GM23248 (cell line): ENCODE data around the gene IPP. TPM values are rescaled to one million over a fixed set of nuclear protein-coding genes. Genes with fewer than 3 reads are reported as not detected.

Experiments
- DNase-seq: peaks from one replicate; pipeline ENCODE4 v3.0.0-alpha.2; 2015
- H2AFZ ChIP-seq: fragments of 200-600 bp; sonication (generic); 2 replicates; pipeline ENCODE4 v1.6.1; 2016; ENCODE audit warnings: antibody characterized with exemption
- H3F3A ChIP-seq: fragments of 200-600 bp; sonication (generic); 2 replicates; pipeline ENCODE4 v1.6.1; 2016; ENCODE audit warnings: mild to moderate bottlenecking, antibody characterized with exemption, mixed run types; ENCODE audit not compliant: insufficient read depth
- H3K27ac ChIP-seq: fragments of 200-600 bp; sonication (generic); 2 replicates; pipeline ENCODE4 v1.5.1; 2016; ENCODE audit warnings: mild to moderate bottlenecking
- H3K27me3 ChIP-seq: fragments of 200-600 bp; sonication (generic); replicated peaks from 2 replicates; pipeline ENCODE4 v1.6.1; 2016; ENCODE audit warnings: mild to moderate bottlenecking; ENCODE audit not compliant: insufficient read depth
- H3K36me3 ChIP-seq: fragments of 200-600 bp; sonication (generic); 2 replicates; pipeline ENCODE4 v1.6.1; 2016; ENCODE audit warnings: low read depth, mild to moderate bottlenecking
- H3K4me1 ChIP-seq: fragments of 200-600 bp; sonication (generic); 2 replicates; pipeline ENCODE4 v1.6.1; 2016; ENCODE audit warnings: mild to moderate bottlenecking; ENCODE audit not compliant: insufficient read depth
- H3K4me2 ChIP-seq: fragments of 200-600 bp; sonication (generic); one replicate; pipeline ENCODE4 v1.6.1; 2016; ENCODE audit warnings: mild to moderate bottlenecking; ENCODE audit not compliant: unreplicated experiment
- H3K4me3 ChIP-seq: fragments of 200-600 bp; sonication (generic); 2 replicates; pipeline ENCODE4 v1.5.1; 2016; ENCODE audit warnings: mild to moderate bottlenecking
- H3K79me2 ChIP-seq: fragments of 200-600 bp; sonication (generic); 2 replicates; pipeline ENCODE4 v1.6.1; 2016; ENCODE audit warnings: mild to moderate bottlenecking; ENCODE audit not compliant: insufficient read depth
- H3K9ac ChIP-seq: fragments of 200-600 bp; sonication (generic); 2 replicates; pipeline ENCODE4 v1.6.1; 2016; ENCODE audit warnings: mild to moderate bottlenecking
- H3K9me2 ChIP-seq: fragments of 200-600 bp; sonication (generic); 2 replicates; pipeline ENCODE4 v1.6.1; 2016; ENCODE audit warnings: mixed run types, mild to moderate bottlenecking, moderate library complexity; ENCODE audit not compliant: insufficient read depth
- H3K9me3 ChIP-seq: fragments of 200-600 bp; sonication (generic); one replicate; pipeline ENCODE4 v1.6.1; 2017; ENCODE audit warnings: low read depth
- H4K20me1 ChIP-seq: fragments of 200-600 bp; sonication (generic); 2 replicates; pipeline ENCODE4 v1.6.0; 2016; ENCODE audit not compliant: insufficient read depth
- EZH2 ChIP-seq: fragments of 200-600 bp; sonication (generic); IDR thresholded peaks from 2 replicates; pipeline ENCODE4 v1.6.1; 2018; ENCODE audit warnings: antibody characterized with exemption, mild to moderate bottlenecking; ENCODE audit not compliant: insufficient read depth, poor library complexity, severe bottlenecking
- EZH2phosphoT487 ChIP-seq: fragments of 200-600 bp; sonication (generic); IDR thresholded peaks from 2 replicates; pipeline ENCODE4 v1.6.1; 2018; ENCODE audit warnings: antibody characterized with exemption, moderate library complexity, mild to moderate bottlenecking, low read depth; ENCODE audit not compliant: insufficient read depth
- WGBS, 2 experiments: methylation state at CpG; one replicate each; pipeline ENCODE4 v1.1.6; 2015 to 2017; ENCODE audit warnings: low lambda C conversion rate in 2 of 2, low coverage in 1 of 2; ENCODE audit errors: missing lambda C conversion rate in 2 of 2; 5-methylcytosine and 5-hydroxymethylcytosine counted together
- in situ Hi-C: fragments of 300-500 bp; cut with MboI; formaldehyde crosslinking; loops from 2 replicates; pipeline ENCODE4 v1.15.0; 2020
- polyA plus RNA-seq: library from polyadenylated mRNA; unstranded; fragments of >200 nt; fragmentation: Nextera tagmentation; extraction: Ambion mirVana; gene quantifications from 2 replicates; pipeline ENCODE4 v1.2.1, GENCODE V29; 2016
- total RNA-seq: library from RNA; depleted of rRNA; stranded (reverse); fragments of >200 nt; shearing (Covaris generic); gene quantifications from 2 replicates; pipeline ENCODE4 v1.2.3, GENCODE V29; 2014

The IPP gene
- total and polyA plus RNA-seq, 2 experiments from 2014 or later = 17.0 to 19.3 TPM

GRCh38 chr1:45772971-45773370, 22.5 kb upstream of the IPP start:
- H3K79me2 ChIP-seq = no peaks in the 10 kb centered on the region
- no peak overlapping the region for H3K4me3 ChIP-seq
- no peaks in the 10 kb centered on the region for H3K9me2 ChIP-seq
- 41 to 47% methylated on average over 2 to 3 of the region's 3 CpGs for WGBS, 2 experiments
- no peak overlapping the region for H3K9ac ChIP-seq
- DNase-seq = no peak
- TF ChIP-seq EZH2 = no peak
- TF ChIP-seq EZH2phosphoT487 = no peak
- H3K27ac ChIP-seq = no peak overlapping the region
- no peaks in the 10 kb centered on the region for H3F3A ChIP-seq
- in situ Hi-C loops = no loop called here
- H3K4me2 ChIP-seq = no peak overlapping the region
- H2AFZ ChIP-seq = no peak overlapping the region
- no peaks in the 10 kb centered on the region for H3K27me3 ChIP-seq
- no peaks in the 10 kb centered on the region for H3K36me3 ChIP-seq
- no peaks in the 10 kb centered on the region for H3K9me3 ChIP-seq
- no peaks in the 10 kb centered on the region for H4K20me1 ChIP-seq
- H3K4me1 ChIP-seq = peaks cover 10% of the 10 kb centered on the region

- H3K27ac ChIP-seq = peak overlapping the region; percentile 42
- no peaks in the 10 kb centered on the region for H3K9me2 ChIP-seq
- no peaks in the 10 kb centered on the region for H3K27me3 ChIP-seq
- no peaks in the 10 kb centered on the region for H3F3A ChIP-seq
- H3K9ac ChIP-seq = 0 out of 2 replicates have a peak overlapping the region, but pooled peaks have one; percentile 11
- WGBS, 2 experiments = 47 to 49% methylated on average over 4 of the region's 4 CpGs
- H2AFZ ChIP-seq = peak overlapping the region; percentile 42
- no peak overlapping the region for H3K4me3 ChIP-seq
- H3K4me1 ChIP-seq = peaks cover 17% of the 10 kb centered on the region
- H3K4me2 ChIP-seq = peak overlapping the region; percentile 16
- H3K36me3 ChIP-seq = no peaks in the 10 kb centered on the region
- H4K20me1 ChIP-seq = no peaks in the 10 kb centered on the region
- no peaks in the 10 kb centered on the region for H3K79me2 ChIP-seq
- in situ Hi-C loops = no loop called here
- no peak for TF ChIP-seq EZH2
- no peak for TF ChIP-seq EZH2phosphoT487
- no peaks in the 10 kb centered on the region for H3K9me3 ChIP-seq
- peak; percentile 70 for DNase-seq
Measured at GRCh38 chr1:45769261-45769932, 18.9 kb upstream of the IPP start.

GRCh38 chr1:45767035-45767434, 16.6 kb upstream of the IPP start:
- H2AFZ ChIP-seq = peak overlapping the region; percentile 73

GRCh38 chr1:45765999-45766792, 15.7 kb upstream of the IPP start:
- Histone ChIP-seq H4K20me1 (no peaks in the 10 kb centered on the region), H3K9ac (no peak overlapping the region), H3K4me2 (no peak overlapping the region), H3K4me1 (peaks cover 17% of the 10 kb centered on the region), H3K27me3 (no peaks in the 10 kb centered on the region), H3K79me2 (no peaks in the 10 kb centered on the region), H3F3A (no peaks in the 10 kb centered on the region), H3K27ac (no peak overlapping the region), H3K9me3 (no peaks in the 10 kb centered on the region), H3K9me2 (no peaks in the 10 kb centered on the region), H3K4me3 (no peak overlapping the region), H3K36me3 (no peaks in the 10 kb centered on the region), H2AFZ (no peak overlapping the region; the same call in 1 of the 2 replicates)
- WGBS, 2 experiments = 66 to 68% methylated on average over 13 of the region's 13 CpGs
- DNase-seq = no peak
- no peak for TF ChIP-seq EZH2phosphoT487
- TF ChIP-seq EZH2 = no peak
- in situ Hi-C loops = no loop called here

More at GRCh38 chr1:45767035-45767434, 16.6 kb upstream of the IPP start:
- in situ Hi-C loops = no loop called here
- DNase-seq = peak; percentile 60
- Histone ChIP-seq H3F3A (no peaks in the 10 kb centered on the region), H3K4me3 (no peak overlapping the region), H3K9me2 (no peaks in the 10 kb centered on the region), H3K27ac (no peak overlapping the region), H3K9ac (no peak overlapping the region), H3K79me2 (no peaks in the 10 kb centered on the region), H3K27me3 (no peaks in the 10 kb centered on the region), H3K4me1 (peaks cover 17% of the 10 kb centered on the region), H3K4me2 (peak overlapping the region; percentile 62), H3K9me3 (no peaks in the 10 kb centered on the region), H3K36me3 (no peaks in the 10 kb centered on the region), H4K20me1 (no peaks in the 10 kb centered on the region)
- TF ChIP-seq EZH2 = no peak
- TF ChIP-seq EZH2phosphoT487 = no peak
- WGBS, 2 experiments = 12 to 15% methylated on average over 6 of the region's 6 CpGs
